ENCODE data around the gene CDON. TPM values are rescaled to one million over a fixed set of nuclear protein-coding genes. Genes with fewer than 3 reads are reported as not detected.

The CDON gene
- total RNA-seq, 1 experiment from 2014 or later: 17.1 TPM

- intact Hi-C loops (cut with micrococcal nuclease; ENCODE audit: unreplicated experiment): no loop called here
- no peak for ATAC-seq
- H3K9me3 ChIP-seq (ENCODE audit: control insufficient read depth, insufficient read depth, low read depth, low read length): no peaks in the 10 kb centered on the region
- no peaks in the 10 kb centered on the region for H3K27me3 ChIP-seq (ENCODE audit: control insufficient read depth, insufficient read depth, low read length)
- no peaks in the 10 kb centered on the region for H3K36me3 ChIP-seq (ENCODE audit: control insufficient read depth, insufficient read depth, low read length)
- TF ChIP-seq SIN3A (IDR thresholded peaks at IDR 0.05; ENCODE audit: borderline replicate concordance, insufficient read depth, low read depth, low read length) (no peak), CTCF (IDR thresholded peaks at IDR 0.05) (no peak), POLR2AphosphoS5 (IDR thresholded peaks at IDR 0.05; ENCODE audit: low read depth, low read length) (no peak), TCF7L2 (IDR thresholded peaks at IDR 0.05; ENCODE audit: low read depth, low read length) (no peak)
- TF ChIP-seq, protein P1, sequence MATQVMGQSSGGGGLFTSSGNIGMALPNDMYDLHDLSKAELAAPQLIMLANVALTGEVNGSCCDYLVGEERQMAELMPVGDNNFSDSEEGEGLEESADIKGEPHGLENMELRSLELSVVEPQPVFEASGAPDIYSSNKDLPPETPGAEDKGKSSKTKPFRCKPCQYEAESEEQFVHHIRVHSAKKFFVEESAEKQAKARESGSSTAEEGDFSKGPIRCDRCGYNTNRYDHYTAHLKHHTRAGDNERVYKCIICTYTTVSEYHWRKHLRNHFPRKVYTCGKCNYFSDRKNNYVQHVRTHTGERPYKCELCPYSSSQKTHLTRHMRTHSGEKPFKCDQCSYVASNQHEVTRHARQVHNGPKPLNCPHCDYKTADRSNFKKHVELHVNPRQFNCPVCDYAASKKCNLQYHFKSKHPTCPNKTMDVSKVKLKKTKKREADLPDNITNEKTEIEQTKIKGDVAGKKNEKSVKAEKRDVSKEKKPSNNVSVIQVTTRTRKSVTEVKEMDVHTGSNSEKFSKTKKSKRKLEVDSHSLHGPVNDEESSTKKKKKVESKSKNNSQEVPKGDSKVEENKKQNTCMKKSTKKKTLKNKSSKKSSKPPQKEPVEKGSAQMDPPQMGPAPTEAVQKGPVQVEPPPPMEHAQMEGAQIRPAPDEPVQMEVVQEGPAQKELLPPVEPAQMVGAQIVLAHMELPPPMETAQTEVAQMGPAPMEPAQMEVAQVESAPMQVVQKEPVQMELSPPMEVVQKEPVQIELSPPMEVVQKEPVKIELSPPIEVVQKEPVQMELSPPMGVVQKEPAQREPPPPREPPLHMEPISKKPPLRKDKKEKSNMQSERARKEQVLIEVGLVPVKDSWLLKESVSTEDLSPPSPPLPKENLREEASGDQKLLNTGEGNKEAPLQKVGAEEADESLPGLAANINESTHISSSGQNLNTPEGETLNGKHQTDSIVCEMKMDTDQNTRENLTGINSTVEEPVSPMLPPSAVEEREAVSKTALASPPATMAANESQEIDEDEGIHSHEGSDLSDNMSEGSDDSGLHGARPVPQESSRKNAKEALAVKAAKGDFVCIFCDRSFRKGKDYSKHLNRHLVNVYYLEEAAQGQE (IDR thresholded peaks at IDR 0.05; ENCODE audit: insufficient read depth in 1 of 2, low read depth in 2 of 2, low read length in 1 of 2): no peak
- ChIA-PET CTCF (no interaction called here), POLR2A (no interaction called here)
- in situ Hi-C loops (cut with HindIII; ENCODE audit: low pct_unique_long_range_greater_than_20kb, low sequenced_read_pairs): no loop called here
- BruUV-seq (replicated peaks): no TSS peak
- DNase-seq (ENCODE audit: low read depth, low spot score): no peak
- no peak overlapping the region for H3K4me3 ChIP-seq (ENCODE audit: low read depth in 2 of 2, low read length in 2 of 2)
- H3K4me1 ChIP-seq (ENCODE audit: control insufficient read depth, insufficient read depth, low read length): no peaks in the 10 kb centered on the region
- H3K27ac ChIP-seq (ENCODE audit: low read length): no peak overlapping the region
Observed at GRCh38 chr11:125977333-125977732, 85.3 kb downstream of the CDON start.

DNA sequence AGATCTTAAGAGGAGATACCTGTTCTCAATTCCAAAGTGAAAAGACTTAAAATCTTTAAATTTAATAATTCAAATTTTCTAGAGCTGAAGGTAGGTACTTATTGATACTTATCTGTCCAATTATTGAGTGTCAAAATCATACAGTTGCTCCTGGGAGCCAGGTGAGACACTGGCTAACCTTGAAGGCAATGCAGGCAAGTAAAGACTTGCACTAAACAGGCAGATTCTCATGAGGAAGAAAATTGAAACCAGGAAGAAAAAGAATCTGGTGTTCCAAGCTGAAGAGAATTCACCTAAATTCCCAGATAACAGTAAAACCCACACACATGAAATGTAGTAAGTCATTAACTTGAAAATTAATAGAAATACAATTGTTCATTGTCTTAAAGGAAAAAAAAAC, 86.5 kb downstream of the CDON start:
- Histone ChIP-seq H3K4me1 (ENCODE audit: control insufficient read depth, insufficient read depth, low read length) (no peaks in the 10 kb centered on the region), H3K9me3 (ENCODE audit: control insufficient read depth, insufficient read depth, low read depth, low read length) (no peaks in the 10 kb centered on the region), H3K36me3 (ENCODE audit: control insufficient read depth, insufficient read depth, low read length) (no peaks in the 10 kb centered on the region), H3K4me3 (ENCODE audit: low read depth in 2 of 2, low read length in 2 of 2) (no peak overlapping the region), H3K27me3 (ENCODE audit: control insufficient read depth, insufficient read depth, low read length) (no peaks in the 10 kb centered on the region), H3K27ac (ENCODE audit: low read length) (no peak overlapping the region)
- CTCF ChIA-PET: interaction anchor here (0.6 kb wide), 1 partner anchor 91 kb away, joined by 3 read pairs; no protein-coding TSS in a partner anchor
- ATAC-seq (no peak), DNase-seq (ENCODE audit: low read depth, low spot score) (no peak)
- BruUV-seq (replicated peaks): no TSS peak
- POLR2A ChIA-PET: no interaction called here
- TF ChIP-seq CTCF (IDR thresholded peaks at IDR 0.05): no peak
- TF ChIP-seq POLR2AphosphoS5 (IDR thresholded peaks at IDR 0.05; ENCODE audit: low read depth, low read length): no peak
- no peak for TF ChIP-seq TCF7L2 (IDR thresholded peaks at IDR 0.05; ENCODE audit: low read depth, low read length)
- TF ChIP-seq, protein P1 (IDR thresholded peaks at IDR 0.05; ENCODE audit: insufficient read depth in 1 of 2, low read depth in 2 of 2, low read length in 1 of 2): no peak
- TF ChIP-seq SIN3A (IDR thresholded peaks at IDR 0.05; ENCODE audit: borderline replicate concordance, insufficient read depth, low read depth, low read length): no peak
- intact Hi-C loops (cut with micrococcal nuclease; ENCODE audit: unreplicated experiment) (no loop called here), in situ Hi-C loops (cut with HindIII; ENCODE audit: low pct_unique_long_range_greater_than_20kb, low sequenced_read_pairs) (no loop called here)

All from Panc1 (cell line).